ENCODE data around the gene FIG4. TPM values are rescaled to one million over a fixed set of nuclear protein-coding genes. Genes with fewer than 3 reads are reported as not detected.
A peak's percentile ranks its signal among the peaks of the same experiment; 100 is the strongest.
"Not testable (repeated sequence)": the region's sequence is repeated elsewhere in the genome, so short reads cannot be mapped to it uniquely, and the experiment has no call there.

Gene FIG4
- polyA plus RNA-seq, 1 donor = 9.7 TPM

GRCh38 chr6:109762166-109762565 is 71.1 kb downstream of the FIG4 start:
- DNase-seq = no peak

- no peak for DNase-seq
These were observed 71.8 kb downstream of the FIG4 start for GRCh38 chr6:109762769-109763441.

GRCh38 chr6:109766167-109766566 is 75.1 kb downstream of the FIG4 start:
- no peak for DNase-seq

- DNase-seq = no peak
These were observed 76.9 kb downstream of the FIG4 start for GRCh38 chr6:109767961-109768360.

- DNase-seq = no peak
These were observed 77.4 kb downstream of the FIG4 start for GRCh38 chr6:109768485-109768884.

GRCh38 chr6:109769213-109769612 is 78.1 kb downstream of the FIG4 start:
- DNase-seq = no peak

GRCh38 chr6:109770047-109770446 is 79.0 kb downstream of the FIG4 start:
- DNase-seq = no peak

- no peak for DNase-seq
These were observed 79.7 kb downstream of the FIG4 start for GRCh38 chr6:109770779-109771178.

GRCh38 chr6:109771939-109772755 is 81.1 kb downstream of the FIG4 start:
- not testable (repeated sequence) for DNase-seq

- DNase-seq = no peak
These were observed 81.9 kb downstream of the FIG4 start for GRCh38 chr6:109772883-109773431.

- no peak for DNase-seq
These were observed 89.9 kb downstream of the FIG4 start for GRCh38 chr6:109781001-109781400.

- DNase-seq = no peak
These were observed 91.4 kb downstream of the FIG4 start for GRCh38 chr6:109782491-109782999.

- no peak for DNase-seq
These were observed 92.3 kb downstream of the FIG4 start for GRCh38 chr6:109783250-109783986.

GRCh38 chr6:109787312-109787711 is 96.2 kb downstream of the FIG4 start:
- no peak for DNase-seq

GRCh38 chr6:109788687-109789086 is 97.6 kb downstream of the FIG4 start:
- peak; percentile 58 for DNase-seq

- no peak for DNase-seq
These were observed 99.0 kb downstream of the FIG4 start for GRCh38 chr6:109790131-109790530.

GRCh38 chr6:109791301-109791700 is 100.2 kb downstream of the FIG4 start:
- DNase-seq = peak; percentile 56

- no peak for DNase-seq
These were observed 101.9 kb downstream of the FIG4 start for GRCh38 chr6:109793021-109793420.

- peak; percentile 55 for DNase-seq
These were observed 102.7 kb downstream of the FIG4 start for GRCh38 chr6:109793792-109794191.

GRCh38 chr6:109794201-109794923 is 103.3 kb downstream of the FIG4 start:
- no peak for DNase-seq

GRCh38 chr6:109795994-109796555 is 105.0 kb downstream of the FIG4 start:
- DNase-seq = no peak

- DNase-seq = no peak
These were observed 108.0 kb downstream of the FIG4 start for GRCh38 chr6:109799129-109799528.
